Measurements from ENCODE around the gene F13A1.
A peak's percentile ranks its signal among the peaks of the same experiment; 100 is the strongest.

The F13A1 gene

DNA sequence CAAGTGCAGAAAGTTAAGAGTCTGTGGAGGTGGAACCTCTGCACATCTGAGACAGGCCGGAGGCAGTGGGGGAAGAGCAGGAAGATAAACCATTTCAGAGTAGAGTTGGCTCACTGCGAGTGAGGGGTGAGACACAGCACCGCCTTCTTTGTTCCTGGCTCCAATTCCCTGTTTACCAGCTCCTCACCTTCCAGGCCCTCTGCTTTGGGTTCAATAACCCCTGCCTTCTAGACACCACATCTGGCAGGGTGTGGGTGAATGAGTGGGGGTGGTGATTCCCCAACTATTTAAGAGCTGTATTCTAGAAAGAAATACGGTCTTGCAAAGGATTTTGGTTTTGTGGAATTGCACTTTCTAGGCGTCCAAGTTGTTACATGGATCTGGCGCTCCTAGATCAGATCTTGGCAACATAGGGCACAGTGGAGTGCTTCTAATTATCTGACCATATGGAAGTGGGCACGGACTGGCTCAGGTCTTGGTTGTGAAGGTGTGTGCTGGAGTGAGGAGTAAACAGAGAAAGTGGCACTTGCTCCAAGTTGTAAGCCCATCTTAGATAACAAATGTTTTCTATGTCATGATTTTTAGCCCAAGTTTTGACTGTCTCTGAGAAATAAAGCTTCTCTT is 172.2 kb downstream of the F13A1 start:
- TF ChIP-seq CTCF (IDR thresholded peaks at IDR 0.05; ENCODE audit: low read depth, low read length), result no peak
- no peak for DNase-seq (ENCODE audit: low read depth in 2 of 2)
- H3K4me3 ChIP-seq (replicated peaks in 1 of 2; ENCODE audit: low read depth in 2 of 2, low read length in 2 of 2), result no peak overlapping the region

GRCh38 chr6:6131492-6132109 is 188.9 kb downstream of the F13A1 start:
- peak; percentile 28 for TF ChIP-seq CTCF (IDR thresholded peaks at IDR 0.05; ENCODE audit: low read depth, low read length)
- DNase-seq (ENCODE audit: low read depth in 2 of 2), result peak in 1 of 2 donors; percentile 5
- no peak overlapping the region for H3K4me3 ChIP-seq (replicated peaks in 1 of 2; ENCODE audit: low read depth in 2 of 2, low read length in 2 of 2)

DNA sequence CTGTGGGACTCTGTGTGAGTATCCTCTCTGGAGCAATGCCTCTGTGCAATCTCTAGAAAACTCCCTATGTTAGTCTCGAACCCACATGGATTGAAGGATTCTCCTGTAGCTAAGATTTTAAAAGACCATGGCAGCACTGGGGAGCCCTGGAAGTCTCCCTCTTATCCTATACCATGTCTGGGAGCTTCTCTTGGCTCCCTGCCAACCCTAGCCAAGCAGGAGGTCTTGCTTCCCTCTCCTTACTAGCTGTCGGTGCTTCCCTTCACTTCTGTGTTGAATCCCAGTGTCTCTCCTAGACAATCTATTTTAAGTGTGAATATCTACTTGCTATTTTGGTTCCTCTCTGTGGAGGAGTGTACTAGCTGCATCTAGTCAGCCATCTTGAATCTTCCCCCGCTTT is 195.0 kb downstream of the F13A1 start:
- no peak for DNase-seq (ENCODE audit: low read depth in 2 of 2)
- no peak overlapping the region for H3K4me3 ChIP-seq (replicated peaks in 1 of 2; ENCODE audit: low read depth in 2 of 2, low read length in 2 of 2)
- no peak for TF ChIP-seq CTCF (IDR thresholded peaks at IDR 0.05; ENCODE audit: low read depth, low read length)

DNA sequence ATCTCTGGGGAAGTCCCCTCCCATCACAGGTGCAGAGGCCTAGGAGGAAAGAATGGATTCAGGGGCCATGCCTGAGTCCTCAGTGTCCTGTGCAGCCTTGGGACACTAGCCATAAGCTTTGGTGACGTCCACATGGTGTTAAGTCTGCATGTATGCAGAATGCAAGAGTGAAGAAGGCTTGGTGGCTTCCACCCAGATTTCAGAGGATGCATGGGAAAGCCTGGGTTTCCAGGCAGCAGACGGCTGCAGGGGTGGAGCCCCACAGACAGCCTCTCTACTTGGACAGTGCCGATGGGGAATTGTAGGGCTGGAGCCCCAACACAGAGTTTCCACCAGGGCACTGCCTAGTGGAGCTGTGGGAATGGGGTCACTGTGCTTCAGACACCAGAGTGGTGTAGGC is 196.7 kb downstream of the F13A1 start:
- DNase-seq (ENCODE audit: low read depth in 2 of 2), result no peak
- TF ChIP-seq CTCF (IDR thresholded peaks at IDR 0.05; ENCODE audit: low read depth, low read length), result no peak
- H3K4me3 ChIP-seq (replicated peaks in 1 of 2; ENCODE audit: low read depth in 2 of 2, low read length in 2 of 2), result no peak overlapping the region

GRCh38 chr6:6121943-6122342 is 198.5 kb downstream of the F13A1 start:
- no peak for TF ChIP-seq CTCF (IDR thresholded peaks at IDR 0.05; ENCODE audit: low read depth, low read length)

DNA sequence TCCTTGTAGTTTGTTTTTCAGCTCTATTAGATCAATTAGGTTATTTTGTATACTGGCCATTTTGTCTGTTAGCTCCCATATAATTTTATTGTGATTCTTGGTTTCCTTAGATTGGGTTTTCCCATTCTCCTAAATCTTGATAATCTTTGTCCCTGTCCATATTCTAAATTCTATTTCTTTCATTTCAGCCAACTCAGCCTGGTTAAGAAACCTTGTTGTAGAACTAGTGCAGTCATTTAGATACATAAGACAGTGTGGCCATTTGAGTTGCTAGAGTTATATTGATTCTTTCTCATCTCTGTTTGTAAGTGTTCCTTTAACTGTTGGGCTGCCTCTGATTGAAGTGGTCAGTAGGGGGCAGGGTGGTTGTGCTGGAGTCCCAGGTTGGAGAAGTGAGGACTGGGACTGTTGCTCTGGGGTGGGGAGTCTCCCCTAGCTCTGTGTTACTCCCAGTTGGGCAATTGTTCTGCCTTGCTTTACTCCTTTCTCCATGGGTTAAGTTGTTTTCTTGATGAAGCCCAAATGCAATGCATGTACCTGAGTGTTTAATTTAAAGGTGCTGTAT is 214.9 kb downstream of the F13A1 start:
- H3K4me3 ChIP-seq (replicated peaks in 1 of 2; ENCODE audit: low read depth in 2 of 2, low read length in 2 of 2), result no peak overlapping the region
- DNase-seq (ENCODE audit: low read depth in 2 of 2), result no peak
- TF ChIP-seq CTCF (IDR thresholded peaks at IDR 0.05; ENCODE audit: low read depth, low read length), result no peak

More at GRCh38 chr6:6121943-6122342, 198.5 kb downstream of the F13A1 start:
- H3K4me3 ChIP-seq (replicated peaks in 1 of 2; ENCODE audit: low read depth in 2 of 2, low read length in 2 of 2), result no peak overlapping the region
- DNase-seq (ENCODE audit: low read depth in 2 of 2), result no peak
